Measurements from ENCODE around the gene PARP15.

DNA sequence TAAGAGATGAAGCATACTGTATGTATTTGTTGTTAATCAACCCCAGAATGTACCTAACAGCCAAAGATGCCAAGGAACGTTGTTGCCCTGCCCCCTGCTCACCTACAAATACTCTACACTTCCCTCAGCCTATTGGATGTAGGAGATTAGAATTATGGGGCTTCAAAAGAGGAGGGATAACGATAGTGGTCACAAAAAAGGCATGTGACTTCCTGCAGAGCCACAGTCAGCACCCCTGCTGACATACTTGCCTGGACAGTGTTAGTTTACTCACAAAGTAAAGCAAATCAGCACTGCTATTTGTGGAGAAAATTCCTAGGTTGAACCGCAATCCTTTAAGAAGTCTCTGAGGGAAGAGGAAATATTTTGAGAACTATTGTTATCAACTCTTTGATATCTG lies 37.9 kb downstream of the PARP15 start:
- TF ChIP-seq RFX5 (IDR thresholded peaks at IDR 0.05; ENCODE audit: low read depth, low read length) (no peak), SMC3 (IDR thresholded peaks at IDR 0.05; ENCODE audit: low read depth, low read length) (no peak), FOS (IDR thresholded peaks at IDR 0.05; ENCODE audit: low read depth, low read length) (no peak), RCOR1 (IDR thresholded peaks at IDR 0.05; ENCODE audit: insufficient replicate concordance, low read length) (no peak), POLR2A (IDR thresholded peaks at IDR 0.05; ENCODE audit: low read depth, low read length) (no peak), CEBPB (IDR thresholded peaks at IDR 0.05; ENCODE audit: low read depth, low read length) (no peak)
- TF ChIP-seq, protein P1, sequence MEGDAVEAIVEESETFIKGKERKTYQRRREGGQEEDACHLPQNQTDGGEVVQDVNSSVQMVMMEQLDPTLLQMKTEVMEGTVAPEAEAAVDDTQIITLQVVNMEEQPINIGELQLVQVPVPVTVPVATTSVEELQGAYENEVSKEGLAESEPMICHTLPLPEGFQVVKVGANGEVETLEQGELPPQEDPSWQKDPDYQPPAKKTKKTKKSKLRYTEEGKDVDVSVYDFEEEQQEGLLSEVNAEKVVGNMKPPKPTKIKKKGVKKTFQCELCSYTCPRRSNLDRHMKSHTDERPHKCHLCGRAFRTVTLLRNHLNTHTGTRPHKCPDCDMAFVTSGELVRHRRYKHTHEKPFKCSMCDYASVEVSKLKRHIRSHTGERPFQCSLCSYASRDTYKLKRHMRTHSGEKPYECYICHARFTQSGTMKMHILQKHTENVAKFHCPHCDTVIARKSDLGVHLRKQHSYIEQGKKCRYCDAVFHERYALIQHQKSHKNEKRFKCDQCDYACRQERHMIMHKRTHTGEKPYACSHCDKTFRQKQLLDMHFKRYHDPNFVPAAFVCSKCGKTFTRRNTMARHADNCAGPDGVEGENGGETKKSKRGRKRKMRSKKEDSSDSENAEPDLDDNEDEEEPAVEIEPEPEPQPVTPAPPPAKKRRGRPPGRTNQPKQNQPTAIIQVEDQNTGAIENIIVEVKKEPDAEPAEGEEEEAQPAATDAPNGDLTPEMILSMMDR (conservative IDR thresholded peaks at IDR 0.05; ENCODE audit: low read depth, low read length) = no peak
- TF ChIP-seq, protein P2, sequence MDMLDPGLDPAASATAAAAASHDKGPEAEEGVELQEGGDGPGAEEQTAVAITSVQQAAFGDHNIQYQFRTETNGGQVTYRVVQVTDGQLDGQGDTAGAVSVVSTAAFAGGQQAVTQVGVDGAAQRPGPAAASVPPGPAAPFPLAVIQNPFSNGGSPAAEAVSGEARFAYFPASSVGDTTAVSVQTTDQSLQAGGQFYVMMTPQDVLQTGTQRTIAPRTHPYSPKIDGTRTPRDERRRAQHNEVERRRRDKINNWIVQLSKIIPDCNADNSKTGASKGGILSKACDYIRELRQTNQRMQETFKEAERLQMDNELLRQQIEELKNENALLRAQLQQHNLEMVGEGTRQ (IDR thresholded peaks at IDR 0.05; ENCODE audit: low read depth, low read length) = no peak
